Heart left ventricle (tissue), 13 donors: ENCODE measurements around the gene PRKG1.

ENCODE experiments used
- POLR2A ChIP-seq, 2 donors: fragments of 450-650 bp; IDR thresholded peaks; one replicate each; pipeline ENCODE4 v1.6.1; 2017; ENCODE audit warnings: antibody characterized with exemption in 2 of 2, mild to moderate bottlenecking in 2 of 2, moderate library complexity in 2 of 2
- TF ChIP-seq, protein P1 (sequence below), 12 donors: fragments of 200-600 bp; sonication (generic) in 4 of 12; IDR thresholded peaks; one replicate each; pipeline versions ENCODE4 v1.5.0 to v1.8.0; 2018 to 2022; ENCODE audit warnings: antibody characterized with exemption in 12 of 12, mild to moderate bottlenecking in 5 of 12
- donor health status: ischemic (EF 13 %, LVEDD 7.1; RV severe dilation, severe dysfunction).
- donor health status: DM: no; HTN: yes; CAD: no.
- donor health status: DM: no; HTN: no; CAD: no.
- donor health status: ischemic (EF 25% LVEDD 6.9; RV normal size, moderate dysfunction).
- donor health status: ischemic (EF 25% LVEDD 5.7; RV mildly dilated, moderate dysfunction).
- donor health status: ischemic (EF 35%, LVEDD 5.7; RV mildly dilated, moderate dysfunction).
- donor health status: nonischemic (EF 11% LVEDD 7.7; RV severe dilation, severe dysfunction).
- donor health status: DM: yes; HTN: yes; CAD: no.
- donor health status: PGD.
- donor health status: ischemic (EF 29% LVEDD 5.4; RV normal size, mild dysfunction).
- donor health status: nonischemic (EF 23%, LVEDD 6.1; RV moderate dilation, normal function).

DNA sequence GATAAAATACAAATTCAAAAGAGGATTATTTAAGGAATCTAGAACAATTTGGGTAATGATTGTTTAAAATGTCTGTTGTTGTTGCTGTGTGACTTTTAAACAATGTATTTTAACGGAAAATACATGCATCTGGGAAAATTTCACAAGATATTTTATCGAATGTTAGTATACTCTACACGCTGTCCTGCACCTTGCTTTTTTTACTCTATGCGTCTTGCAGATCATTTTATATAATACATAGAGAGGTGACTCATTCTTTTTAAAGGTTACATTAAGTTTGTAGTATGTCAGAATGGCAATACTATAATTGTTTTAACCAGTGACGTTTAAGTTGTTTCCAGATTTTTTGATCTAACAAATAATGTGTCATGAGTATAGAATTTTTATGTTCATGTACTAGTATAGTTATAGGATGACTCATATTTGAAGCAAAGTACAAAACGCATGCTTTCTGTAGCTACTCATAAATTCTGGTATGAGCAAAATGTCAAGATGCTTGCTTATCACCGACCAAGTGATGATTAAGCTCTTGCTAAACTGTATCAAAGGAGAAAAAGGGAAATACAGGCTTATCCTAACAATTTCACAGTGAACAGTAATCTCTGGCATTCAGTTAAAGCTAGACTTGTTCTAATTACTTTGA is 1244.7 kb downstream of the PRKG1 start:
- TF ChIP-seq, protein P1, sequence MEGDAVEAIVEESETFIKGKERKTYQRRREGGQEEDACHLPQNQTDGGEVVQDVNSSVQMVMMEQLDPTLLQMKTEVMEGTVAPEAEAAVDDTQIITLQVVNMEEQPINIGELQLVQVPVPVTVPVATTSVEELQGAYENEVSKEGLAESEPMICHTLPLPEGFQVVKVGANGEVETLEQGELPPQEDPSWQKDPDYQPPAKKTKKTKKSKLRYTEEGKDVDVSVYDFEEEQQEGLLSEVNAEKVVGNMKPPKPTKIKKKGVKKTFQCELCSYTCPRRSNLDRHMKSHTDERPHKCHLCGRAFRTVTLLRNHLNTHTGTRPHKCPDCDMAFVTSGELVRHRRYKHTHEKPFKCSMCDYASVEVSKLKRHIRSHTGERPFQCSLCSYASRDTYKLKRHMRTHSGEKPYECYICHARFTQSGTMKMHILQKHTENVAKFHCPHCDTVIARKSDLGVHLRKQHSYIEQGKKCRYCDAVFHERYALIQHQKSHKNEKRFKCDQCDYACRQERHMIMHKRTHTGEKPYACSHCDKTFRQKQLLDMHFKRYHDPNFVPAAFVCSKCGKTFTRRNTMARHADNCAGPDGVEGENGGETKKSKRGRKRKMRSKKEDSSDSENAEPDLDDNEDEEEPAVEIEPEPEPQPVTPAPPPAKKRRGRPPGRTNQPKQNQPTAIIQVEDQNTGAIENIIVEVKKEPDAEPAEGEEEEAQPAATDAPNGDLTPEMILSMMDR (IDR thresholded peaks at IDR 0.05): no peak
- no peak for TF ChIP-seq POLR2A (IDR thresholded peaks at IDR 0.05)
